Adrenal gland (tissue), 12 donors: ENCODE data around the gene TCP11. TPM values are rescaled to one million over a fixed set of nuclear protein-coding genes. Genes with fewer than 3 reads are reported as not detected.

Experiments used
- DNase-seq, 7 donors: peaks; one replicate each; pipeline ENCODE4 v3.0.0-alpha.2; 2019 to 2020
- H3K27ac ChIP-seq, 5 donors: fragments of 200-600 bp; sonication (generic) in 4 of 5; 1 replicate in 3 of 5; 2 replicates in 2 of 5; pipeline versions ENCODE4 v1.5.1 to v1.8.0; 2016 to 2020; ENCODE audit warnings: mild to moderate bottlenecking in 1 of 5
- H3K27me3 ChIP-seq: fragments of 200-600 bp; 2 replicates; pipeline ENCODE4 v1.8.0; 2021
- H3K36me3 ChIP-seq, 2 donors: fragments of 200-600 bp; replicated peaks in 1 of 2; 1 replicate in 1 of 2; 2 replicates in 1 of 2; pipeline versions ENCODE4 v1.5.1 to v1.8.0; 2018 to 2022
- H3K4me1 ChIP-seq, 2 donors: fragments of 200-600 bp; replicated peaks in 1 of 2; 1 replicate in 1 of 2; 2 replicates in 1 of 2; pipeline versions ENCODE4 v1.5.1 to v1.8.0; 2018 to 2021
- H3K4me3 ChIP-seq, 4 donors: fragments of 200-600 bp; sonication (generic) in 3 of 4; one replicate each; pipeline ENCODE4 v1.5.1; 2016 to 2018
- H3K9me3 ChIP-seq, 3 donors: fragments of 200-600 bp; sonication (generic) in 1 of 3; replicated peaks in 1 of 3; 1 replicate in 2 of 3; 2 replicates in 1 of 3; pipeline versions ENCODE4 v1.5.1 to v1.8.0; 2016 to 2021
- CTCF ChIP-seq, 6 experiments: fragments of 450-650 bp in 4 of 6; fragments of 200-600 bp in 2 of 6; sonication (generic) in 1 of 6; IDR thresholded peaks; 1 replicate in 5 of 6; 2 replicates in 1 of 6; pipeline versions ENCODE4 v1.5.1 to v1.8.0; 2016 to 2021; ENCODE audit warnings: antibody characterized with exemption in 6 of 6, mild to moderate bottlenecking in 2 of 6, moderate library complexity in 1 of 6
- POLR2A ChIP-seq, 2 donors: fragments of 450-650 bp; IDR thresholded peaks; one replicate each; pipeline ENCODE4 v1.6.1; 2017; ENCODE audit warnings: antibody characterized with exemption in 2 of 2, mild to moderate bottlenecking in 2 of 2, moderate library complexity in 1 of 2
- WGBS, 4 donors: extraction: QIAGEN DNeasy Blood & Tissue Kit in 2 of 4; methylation state at CpG; one replicate each; pipeline versions ENCODE4 v1.1.5 to v1.1.7; 2013 to 2017; 5-methylcytosine and 5-hydroxymethylcytosine counted together
- intact Hi-C, 2 donors: fragments of 100-400 bp; cut with DNase I; formaldehyde crosslinking; loops; one replicate each; pipeline versions ENCODE4 v1.14.1 to v1.15.0; 2022 to 2023
- polyA plus RNA-seq, 3 donors: library from polyadenylated mRNA; stranded (reverse); fragments of 200-250 nt in 2 of 3; fragments of 350-450 nt in 1 of 3; fragmentation: Illumina TruSeq in 1 of 3; extraction: RNeasy Lipid Tissue Mini Kit (QIAGEN cat#74804) in 1 of 3; gene quantifications; one replicate each; pipeline ENCODE4 v1.2.3, GENCODE V29; 2013 to 2014
- total RNA-seq, 9 donors: library from RNA; depleted of rRNA in 4 of 9; stranded (reverse); fragments of >200 nt in 4 of 9; fragments of 120-200 nt in 1 of 9; fragmentation: NEBNext Ultra II Directional in 1 of 9; extraction: Animal tissue kit (Norgen Biotek cat#: 25700) in 1 of 9; gene quantifications; one replicate each; pipeline versions ENCODE4 v1.1.0 to v1.2.4, GENCODE V29; 2013 to 2023
- donor health status: healthy with polysubstance abuse.
- donor health status: Bipolar disorder and iron deficiency.
- donor health status: DM: yes; HTN: yes; CAD: no.
- donor health status: DM: no; HTN: no; CAD: no.
- donor health status: DM: no; HTN: no; CAD: no.
- donor health status: DM: yes; HTN: yes; CAD: no.

Gene TCP11
- total and polyA plus RNA-seq, 12 donors: 0.13 to 0.40 (median 0.28) TPM; not detected in 7

GRCh38 chr6:35183281-35183680, 42.1 kb upstream of the TCP11 start:
- Histone ChIP-seq H3K27me3 (no peaks in the 10 kb centered on the region), H3K27ac (no peak overlapping the region), H3K9me3 (no peaks in the 10 kb centered on the region), H3K4me1 (peaks cover 11 to 18% of the 10 kb centered on the region in 2 donors), H3K36me3 (no peaks in the 10 kb centered on the region), H3K4me3 (no peak overlapping the region)
- WGBS, 4 donors: 92 to 96% (median 94%) methylated on average over 2 of the region's 2 CpGs
- intact Hi-C loops: no loop called here
- no peak for DNase-seq
- no peak for TF ChIP-seq POLR2A (IDR thresholded peaks at IDR 0.05)
- TF ChIP-seq CTCF (IDR thresholded peaks at IDR 0.05): no peak

- 17 to 23% (median 20%) methylated on average over 19 to 55 of the region's 55 CpGs for WGBS, 4 donors
- H3K27ac ChIP-seq: peak overlapping the region in 4 of 5 donors; percentile 9 to 30 (median 17)
- peak; percentile 59 to 85 (median 80) for DNase-seq
- no peak overlapping the region for H3K4me3 ChIP-seq
- no peaks in the 10 kb centered on the region for H3K9me3 ChIP-seq
- TF ChIP-seq CTCF (IDR thresholded peaks at IDR 0.05) (no peak), POLR2A (IDR thresholded peaks at IDR 0.05) (no peak)
- peaks cover 11 to 18% of the 10 kb centered on the region in 2 donors for H3K4me1 ChIP-seq
- intact Hi-C loops: no loop called here
- H3K27me3 ChIP-seq: no peaks in the 10 kb centered on the region
- no peaks in the 10 kb centered on the region for H3K36me3 ChIP-seq
These were observed 40.9 kb upstream of the TCP11 start for GRCh38 chr6:35181933-35182612.

GRCh38 chr6:35181308-35181932, 40.3 kb upstream of the TCP11 start:
- peak in 6 of 7 donors; percentile 32 to 53 (median 36) for DNase-seq
- WGBS, 4 donors: 64 to 72% (median 71%) methylated on average over 5 of the region's 5 CpGs
- intact Hi-C loops: no loop called here
- H3K4me1 ChIP-seq: peaks cover 11 to 18% of the 10 kb centered on the region in 2 donors
- H3K27ac ChIP-seq: peak overlapping the region in 4 of 5 donors; percentile 9 to 30 (median 17)
- TF ChIP-seq POLR2A (IDR thresholded peaks at IDR 0.05) (no peak), CTCF (IDR thresholded peaks at IDR 0.05) (no peak)
- no peaks in the 10 kb centered on the region for H3K9me3 ChIP-seq
- no peaks in the 10 kb centered on the region for H3K36me3 ChIP-seq
- no peak overlapping the region for H3K4me3 ChIP-seq
- H3K27me3 ChIP-seq: no peaks in the 10 kb centered on the region

GRCh38 chr6:35179901-35180535, 38.9 kb upstream of the TCP11 start:
- H3K4me3 ChIP-seq: no peak overlapping the region
- peak overlapping the region in 1 of 5 donors; percentile 33 for H3K27ac ChIP-seq
- peaks cover 11 to 15% of the 10 kb centered on the region in 2 donors for H3K4me1 ChIP-seq
- intact Hi-C loops: no loop called here
- H3K27me3 ChIP-seq: no peaks in the 10 kb centered on the region
- no peaks in the 10 kb centered on the region for H3K36me3 ChIP-seq
- DNase-seq: no peak
- H3K9me3 ChIP-seq: no peaks in the 10 kb centered on the region
- TF ChIP-seq POLR2A (IDR thresholded peaks at IDR 0.05) (no peak), CTCF (IDR thresholded peaks at IDR 0.05) (no peak)
- 60 to 77% (median 74%) methylated on average over 2 of the region's 2 CpGs for WGBS, 4 donors
